ENCODE measurements around the gene ENOX1.
A peak's percentile ranks its signal among the peaks of the same experiment; 100 is the strongest.

The ENOX1 gene

GRCh38 chr13:43786766-43787517 is at the start of gene ENOX1:
Gene ENOX1, minus strand, starts transcription at chr13:43786972.
- DNase-seq (ENCODE audit: low read depth), result peak; percentile 74

GRCh38 chr13:43835701-43836100 is 48.9 kb upstream of the ENOX1 start:
- DNase-seq (ENCODE audit: low read depth), result no peak

DNA sequence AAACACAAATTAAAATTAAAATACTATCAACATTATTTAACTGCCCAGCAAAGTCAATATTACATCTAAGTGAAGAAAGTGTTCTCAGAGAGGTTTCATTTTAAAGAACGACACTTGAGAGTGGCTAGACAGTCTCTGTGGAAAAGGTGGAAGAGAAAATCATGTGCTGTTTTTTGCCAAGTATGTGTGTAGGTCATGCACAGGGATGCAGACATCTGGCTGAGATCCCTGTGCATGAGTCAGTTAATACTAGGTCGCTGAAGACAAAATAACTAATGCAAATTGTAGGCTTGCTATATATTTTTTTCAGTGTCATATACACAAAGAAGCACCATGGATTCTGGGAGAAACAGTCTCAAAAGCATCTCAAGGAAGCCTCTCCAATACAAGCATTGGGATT is 44.3 kb upstream of the ENOX1 start:
- peak; percentile 47 for DNase-seq (ENCODE audit: low read depth)

DNA sequence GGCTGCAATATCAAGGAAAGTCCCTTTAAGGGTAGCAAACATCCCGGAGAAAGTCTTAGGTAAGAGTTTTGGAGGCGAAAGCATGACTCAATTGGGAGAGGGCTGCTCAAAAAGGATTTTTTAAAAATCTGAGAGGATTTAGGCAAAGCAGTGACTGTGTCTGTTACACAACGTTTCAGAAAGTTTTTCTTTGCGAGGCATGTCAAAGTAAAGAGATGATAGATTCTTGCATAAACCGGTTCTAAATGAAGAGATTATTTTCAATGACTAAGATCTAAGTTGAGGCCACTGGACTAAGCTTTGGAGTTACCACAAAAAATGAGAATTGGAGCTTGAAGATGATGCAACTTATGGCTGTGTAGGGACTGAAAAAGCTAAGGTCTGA is 43.7 kb upstream of the ENOX1 start:
- peak; percentile 76 for DNase-seq (ENCODE audit: low read depth)

DNA sequence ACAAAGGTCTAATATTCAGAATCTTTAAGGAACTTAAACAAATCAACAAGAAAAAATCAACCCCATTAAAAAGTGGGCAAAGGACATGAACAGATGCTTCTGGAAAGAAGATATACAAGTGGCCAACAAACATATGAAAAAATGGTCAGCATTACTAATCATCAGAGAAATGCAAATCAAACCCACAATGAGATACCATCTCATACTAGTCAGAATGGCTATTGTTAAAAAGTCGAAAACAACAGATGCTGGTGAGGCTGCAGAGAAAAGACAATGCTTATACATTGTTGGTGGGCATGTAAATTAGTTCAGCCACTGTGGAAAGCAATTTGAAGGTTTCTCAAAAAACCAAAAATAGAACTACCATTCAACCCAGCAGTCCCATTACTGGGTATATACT is 37.9 kb upstream of the ENOX1 start:
- DNase-seq (ENCODE audit: low read depth), result peak; percentile 71

DNA sequence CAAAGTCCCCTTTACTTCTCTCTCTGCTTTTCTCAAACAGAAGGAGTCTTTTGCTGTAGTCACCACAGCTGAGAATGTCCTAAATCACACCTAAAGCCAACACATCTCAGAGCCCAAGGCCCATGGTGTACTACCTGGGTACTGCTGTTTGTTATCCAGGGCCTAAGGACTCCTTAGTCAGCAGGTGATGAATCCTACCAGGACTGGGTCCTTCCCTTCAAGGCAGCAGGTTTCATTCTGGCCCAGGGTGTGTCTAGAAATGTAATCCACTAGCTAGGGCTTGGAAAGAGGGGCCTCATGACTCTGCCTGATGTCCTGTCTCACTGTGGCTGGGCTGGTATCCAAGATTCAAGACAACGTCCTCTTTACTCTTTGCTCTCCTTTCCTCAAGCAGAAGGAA is 36.2 kb upstream of the ENOX1 start:
- DNase-seq (ENCODE audit: low read depth), result no peak

- DNase-seq (ENCODE audit: low read depth), result no peak
These were observed 29.7 kb upstream of the ENOX1 start for GRCh38 chr13:43816401-43816889.

GRCh38 chr13:43815204-43815603 is 28.4 kb upstream of the ENOX1 start:
- DNase-seq (ENCODE audit: low read depth), result peak; percentile 97

DNA sequence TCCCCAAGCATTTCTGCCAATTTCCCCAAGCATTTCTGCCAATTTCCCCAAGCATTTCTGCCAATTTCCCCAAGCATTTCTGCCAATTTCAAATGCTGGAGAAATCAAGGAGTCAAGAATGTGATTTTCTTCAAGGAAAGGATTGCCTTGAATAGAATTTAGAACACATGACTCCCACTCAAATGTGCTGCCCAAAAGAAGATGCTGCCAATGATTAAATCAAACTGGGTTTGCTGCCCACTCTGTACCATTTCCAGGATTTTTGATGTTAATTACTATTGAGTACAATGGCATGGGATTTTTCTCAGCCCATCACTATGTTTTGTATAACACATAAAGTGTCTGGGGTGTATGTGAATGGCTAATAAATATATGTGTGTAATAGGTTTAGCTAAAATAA is 21.9 kb upstream of the ENOX1 start:
- no peak for DNase-seq (ENCODE audit: low read depth)

DNA sequence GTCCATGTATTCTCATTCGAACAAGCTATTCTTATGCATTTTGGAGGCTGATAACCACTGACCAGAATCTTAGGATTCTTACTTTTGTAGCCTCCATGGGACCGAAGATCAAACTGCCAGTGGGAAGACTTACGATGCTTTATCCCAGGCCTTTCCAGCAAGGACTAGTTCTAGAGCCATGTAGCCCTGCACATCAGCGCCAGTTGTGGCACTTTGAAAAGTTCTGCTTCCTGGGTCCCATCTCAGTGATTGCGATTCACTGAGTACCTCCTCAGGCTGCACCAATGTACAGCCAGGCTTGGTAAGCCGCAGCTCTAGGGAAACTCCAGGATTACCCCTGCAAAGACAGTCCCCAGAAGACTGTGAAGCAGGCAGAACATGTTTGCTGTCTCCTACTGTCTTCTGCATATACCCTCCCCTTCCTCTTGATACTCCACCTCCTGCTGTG is 18.9 kb upstream of the ENOX1 start:
- peak; percentile 20 for DNase-seq (ENCODE audit: low read depth)

DNA sequence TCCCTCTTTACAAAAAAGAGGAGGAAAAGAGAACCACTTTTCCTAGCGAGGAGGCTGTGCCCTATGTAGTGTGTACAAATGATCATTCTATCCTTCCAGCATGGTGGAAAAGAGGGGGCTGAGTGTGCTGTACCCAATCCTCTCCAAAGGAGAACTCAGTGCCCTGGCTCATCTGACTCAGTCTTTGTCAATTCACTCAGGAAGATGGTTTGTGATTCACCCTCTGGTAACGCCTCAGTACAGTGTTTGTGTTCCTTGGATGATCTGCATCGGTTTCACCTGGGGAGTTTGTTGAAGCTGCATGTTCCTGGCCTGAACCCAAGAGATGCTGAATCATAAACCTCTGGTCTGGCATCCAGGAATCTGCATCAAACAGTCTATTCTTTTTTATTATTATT is 18.3 kb upstream of the ENOX1 start:
- peak; percentile 86 for DNase-seq (ENCODE audit: low read depth)

DNA sequence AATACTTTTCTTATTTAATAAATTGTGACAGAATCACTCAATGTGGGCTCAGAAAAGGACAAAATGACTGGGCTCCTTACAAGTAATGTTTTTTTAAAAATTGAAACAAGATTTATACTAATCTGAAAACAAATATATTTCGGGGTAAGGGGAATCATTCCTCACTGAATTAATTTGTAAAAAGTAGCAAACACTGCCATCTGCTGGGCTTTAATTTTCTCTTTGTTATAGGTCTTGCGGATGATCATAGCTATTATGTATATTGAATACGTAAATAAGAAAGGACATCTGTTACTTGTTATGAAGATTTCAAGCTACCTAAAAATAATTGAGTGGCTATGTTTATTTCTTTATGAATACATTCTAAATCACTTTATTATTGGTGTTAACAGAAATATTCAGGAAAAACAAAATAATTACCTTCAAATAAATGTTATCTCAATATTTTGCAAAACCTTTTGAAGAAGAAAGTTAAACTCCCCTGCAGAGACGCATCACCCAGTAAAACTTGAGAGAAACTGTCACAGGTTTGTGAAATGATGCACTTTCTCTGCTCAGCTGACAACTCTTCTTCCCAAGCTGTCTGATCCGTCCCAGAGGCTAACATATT is 17.8 kb upstream of the ENOX1 start:
- DNase-seq (ENCODE audit: low read depth), result peak; percentile 71

GRCh38 chr13:43802511-43802910 is 15.7 kb upstream of the ENOX1 start:
- DNase-seq (ENCODE audit: low read depth), result no peak

GRCh38 chr13:43800828-43801227 is 14.1 kb upstream of the ENOX1 start:
- no peak for DNase-seq (ENCODE audit: low read depth)

- DNase-seq (ENCODE audit: low read depth), result no peak
These were observed 12.4 kb upstream of the ENOX1 start for GRCh38 chr13:43799191-43799590.

GRCh38 chr13:43797869-43798268 is 11.1 kb upstream of the ENOX1 start:
- DNase-seq (ENCODE audit: low read depth), result peak; percentile 26

DNA sequence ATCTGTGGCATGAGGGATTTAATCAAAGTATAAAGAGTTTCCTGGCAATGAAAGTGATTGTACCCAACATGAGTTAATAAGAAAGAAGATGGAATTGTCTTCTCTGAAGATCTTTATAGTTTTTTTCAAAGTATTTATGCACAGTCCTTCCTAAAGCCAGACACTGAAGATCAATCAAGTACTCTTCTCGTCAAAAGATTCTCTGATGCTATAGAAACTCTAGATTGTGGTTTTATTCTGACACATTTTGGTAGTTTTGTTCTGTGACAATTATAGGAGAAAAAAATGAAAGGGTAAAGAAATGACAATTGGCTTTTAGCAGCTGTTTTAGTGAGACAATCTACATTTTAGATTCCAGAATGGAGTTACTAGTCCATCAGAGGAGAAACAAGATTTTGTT is 10.4 kb upstream of the ENOX1 start:
- no peak for DNase-seq (ENCODE audit: low read depth)

- peak; percentile 9 for DNase-seq (ENCODE audit: low read depth)
These were observed 7.6 kb upstream of the ENOX1 start for GRCh38 chr13:43794416-43794815.

DNA sequence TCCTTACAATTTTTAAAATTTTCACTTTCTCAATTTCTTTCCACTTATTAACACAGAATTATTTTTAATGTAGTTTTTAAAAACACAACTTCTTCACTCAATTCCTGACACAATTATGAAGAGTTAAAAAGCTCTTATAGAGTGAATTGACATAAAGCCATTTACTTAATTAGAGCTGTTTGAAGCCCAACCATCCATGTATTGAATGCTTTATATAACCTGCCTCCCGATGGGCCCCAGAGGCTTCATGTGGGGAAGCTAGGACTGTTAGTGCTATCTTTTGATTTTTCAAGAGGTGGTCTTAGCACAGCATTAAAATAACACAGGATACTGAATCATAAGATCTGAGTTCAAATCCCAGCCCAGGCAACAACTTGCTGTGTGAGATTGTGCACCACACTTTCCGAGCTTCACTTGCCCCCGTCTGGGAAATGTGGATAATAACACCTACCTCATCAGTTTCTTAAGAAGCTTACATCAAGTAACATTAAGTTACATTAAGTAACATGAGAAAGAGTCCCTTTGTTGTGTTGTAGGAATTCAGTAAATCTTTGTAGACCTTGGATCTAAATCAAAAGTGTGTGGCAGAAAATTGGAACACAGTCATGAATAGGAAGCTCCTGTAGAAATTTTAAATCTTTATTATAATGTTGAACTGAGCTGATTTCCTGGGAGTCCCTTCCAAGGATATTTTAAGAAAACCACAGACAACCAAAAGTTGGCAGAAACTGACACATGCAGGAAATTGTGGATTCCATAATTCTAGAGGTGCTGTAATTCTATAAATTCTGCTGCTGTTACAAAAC is 5.5 kb upstream of the ENOX1 start:
- DNase-seq (ENCODE audit: low read depth), result peak; percentile 62

DNA sequence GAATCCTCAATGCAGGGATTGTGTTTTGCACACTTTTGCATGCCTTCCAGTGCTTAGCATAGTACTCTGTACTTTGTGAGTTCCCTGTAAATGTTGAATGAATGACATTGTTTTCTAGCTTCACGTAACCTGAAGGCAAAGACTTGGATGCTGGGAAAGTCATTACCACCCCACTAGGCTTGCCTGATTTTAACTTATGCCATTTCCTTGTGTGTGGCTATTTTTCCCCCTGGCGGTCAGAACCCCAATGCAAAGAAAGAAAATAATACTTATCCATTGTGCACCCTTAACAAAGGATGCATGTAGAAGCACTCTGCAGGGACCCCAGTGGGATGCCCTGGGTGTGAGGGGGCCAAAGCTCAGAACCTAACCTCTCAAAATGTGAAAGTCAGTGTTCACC is 1.2 kb upstream of the ENOX1 start:
- peak; percentile 53 for DNase-seq (ENCODE audit: low read depth)

GRCh38 chr13:43787518-43787891 is 733 bp upstream of the ENOX1 start:
- DNase-seq (ENCODE audit: low read depth), result no peak

- DNase-seq (ENCODE audit: low read depth), result no peak
These were observed 353 bp downstream of the ENOX1 start for GRCh38 chr13:43786472-43786765.
